Measurements from ENCODE around the gene ACTBL2.

ACTBL2 gene

DNA sequence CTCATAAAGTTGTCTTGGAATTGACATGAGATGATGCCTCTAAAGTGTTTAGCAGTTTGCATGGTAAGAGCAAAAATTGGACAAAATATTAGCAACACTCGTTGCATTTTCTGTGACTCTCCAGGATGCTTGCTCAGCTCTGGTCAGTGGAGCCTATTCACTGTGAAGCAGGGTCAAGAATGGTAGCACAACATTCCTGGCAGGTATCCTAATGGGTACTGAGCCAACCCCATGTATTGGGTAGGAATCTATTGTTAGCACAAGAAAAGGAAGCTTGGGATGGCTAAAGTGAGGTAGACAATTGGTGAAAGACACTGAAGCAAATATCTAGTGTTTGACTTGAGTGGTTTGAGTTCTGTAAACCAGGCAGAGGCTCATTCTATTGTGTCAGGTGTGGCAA, 10.4 kb upstream of the ACTBL2 start:
- Histone ChIP-seq H3K4me3 (ENCODE audit: extremely low read depth, insufficient read depth, low read length, poor library complexity, severe bottlenecking) (no peak overlapping the region), H3K9me3 (ENCODE audit: control insufficient read depth, low read length) (no peaks in the 10 kb centered on the region), H3K4me1 (ENCODE audit: control insufficient read depth, insufficient read depth, low read length, poor library complexity, severe bottlenecking) (peaks cover 40% of the 10 kb centered on the region), H3K27ac (ENCODE audit: low read depth, low read length, severe bottlenecking) (no peak overlapping the region), H3K36me3 (ENCODE audit: control insufficient read depth, insufficient read depth, low read length) (no peaks in the 10 kb centered on the region)
- 92 to 100% methylated on average over 1 of the region's 1 CpG for WGBS, 2 experiments (ENCODE audit: insufficient coverage in 2 of 2)

GRCh38 chr5:57492632-57493031, 10.0 kb upstream of the ACTBL2 start:
- H3K9me3 ChIP-seq (ENCODE audit: control insufficient read depth, low read length), result no peaks in the 10 kb centered on the region
- 71% methylated on average over 1 of the region's 3 CpGs; no CpG with 5 or more reads in 1 of the 2 experiments for WGBS, 2 experiments (ENCODE audit: insufficient coverage in 2 of 2)
- peaks cover 44% of the 10 kb centered on the region for H3K4me1 ChIP-seq (ENCODE audit: control insufficient read depth, insufficient read depth, low read length, poor library complexity, severe bottlenecking)
- H3K4me3 ChIP-seq (ENCODE audit: extremely low read depth, insufficient read depth, low read length, poor library complexity, severe bottlenecking), result no peak overlapping the region
- H3K36me3 ChIP-seq (ENCODE audit: control insufficient read depth, insufficient read depth, low read length), result no peaks in the 10 kb centered on the region
- no peak overlapping the region for H3K27ac ChIP-seq (ENCODE audit: low read depth, low read length, severe bottlenecking)

DNA sequence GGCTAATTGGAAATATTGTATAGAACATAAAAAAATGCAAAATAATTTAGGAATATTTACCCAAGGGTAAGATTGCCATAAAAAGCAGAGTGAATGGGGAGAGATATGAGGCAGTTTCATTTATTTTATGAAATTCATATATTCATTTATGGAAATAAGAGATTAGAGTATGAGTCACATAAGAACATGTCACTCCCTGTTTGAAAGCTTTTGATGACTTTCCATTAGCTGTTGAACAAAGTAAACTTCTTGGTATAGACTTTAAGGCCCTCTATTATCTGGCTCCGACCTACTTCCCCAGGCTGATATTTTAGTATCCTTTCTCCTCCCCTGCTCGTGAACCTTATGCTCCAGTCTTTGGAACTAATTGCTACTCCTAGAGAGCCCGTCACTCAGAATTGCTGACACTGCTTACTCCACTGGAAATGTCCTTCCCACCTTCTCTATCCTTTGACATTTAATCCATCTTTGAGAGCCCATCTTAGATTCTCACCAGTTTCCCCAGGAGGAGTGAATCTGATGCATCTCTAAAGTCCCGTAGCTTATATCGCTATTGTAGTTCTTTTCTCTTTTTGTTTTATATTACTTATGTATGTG, 8.9 kb upstream of the ACTBL2 start:
- H3K4me3 ChIP-seq (ENCODE audit: extremely low read depth, insufficient read depth, low read length, poor library complexity, severe bottlenecking), result no peak overlapping the region
- peaks cover 46% of the 10 kb centered on the region for H3K4me1 ChIP-seq (ENCODE audit: control insufficient read depth, insufficient read depth, low read length, poor library complexity, severe bottlenecking)
- no peaks in the 10 kb centered on the region for H3K36me3 ChIP-seq (ENCODE audit: control insufficient read depth, insufficient read depth, low read length)
- H3K27ac ChIP-seq (ENCODE audit: low read depth, low read length, severe bottlenecking), result no peak overlapping the region
- no peaks in the 10 kb centered on the region for H3K9me3 ChIP-seq (ENCODE audit: control insufficient read depth, low read length)
- WGBS, 2 experiments (ENCODE audit: insufficient coverage in 2 of 2), result 89 to 92% methylated on average over 3 of the region's 5 CpGs

- WGBS, 2 experiments (ENCODE audit: insufficient coverage in 2 of 2), result 68 to 77% methylated on average over 6 to 7 of the region's 9 CpGs
- Histone ChIP-seq H3K4me1 (ENCODE audit: control insufficient read depth, insufficient read depth, low read length, poor library complexity, severe bottlenecking) (peaks cover 26% of the 10 kb centered on the region), H3K9me3 (ENCODE audit: control insufficient read depth, low read length) (no peaks in the 10 kb centered on the region), H3K27ac (ENCODE audit: low read depth, low read length, severe bottlenecking) (peak overlapping the region; percentile 86), H3K36me3 (ENCODE audit: control insufficient read depth, insufficient read depth, low read length) (no peaks in the 10 kb centered on the region), H3K4me3 (ENCODE audit: extremely low read depth, insufficient read depth, low read length, poor library complexity, severe bottlenecking) (no peak overlapping the region)
Observed at GRCh38 chr5:57488215-57488955, 5.8 kb upstream of the ACTBL2 start.

- H3K4me1 ChIP-seq (ENCODE audit: control insufficient read depth, insufficient read depth, low read length, poor library complexity, severe bottlenecking), result peaks cover 21% of the 10 kb centered on the region
- H3K4me3 ChIP-seq (ENCODE audit: extremely low read depth, insufficient read depth, low read length, poor library complexity, severe bottlenecking), result no peak overlapping the region
- H3K36me3 ChIP-seq (ENCODE audit: control insufficient read depth, insufficient read depth, low read length), result no peaks in the 10 kb centered on the region
- WGBS, 2 experiments (ENCODE audit: insufficient coverage in 2 of 2), result 80 to 96% methylated on average over 2 to 3 of the region's 4 CpGs
- H3K27ac ChIP-seq (ENCODE audit: low read depth, low read length, severe bottlenecking), result no peak overlapping the region
- H3K9me3 ChIP-seq (ENCODE audit: control insufficient read depth, low read length), result no peaks in the 10 kb centered on the region
Observed at GRCh38 chr5:57486027-57486602, 3.5 kb upstream of the ACTBL2 start.

GRCh38 chr5:57478826-57479225, 3.8 kb downstream of the ACTBL2 start:
- Histone ChIP-seq H3K36me3 (ENCODE audit: control insufficient read depth, insufficient read depth, low read length) (no peaks in the 10 kb centered on the region), H3K9me3 (ENCODE audit: control insufficient read depth, low read length) (no peaks in the 10 kb centered on the region), H3K27ac (ENCODE audit: low read depth, low read length, severe bottlenecking) (no peak overlapping the region), H3K4me3 (ENCODE audit: extremely low read depth, insufficient read depth, low read length, poor library complexity, severe bottlenecking) (no peak overlapping the region), H3K4me1 (ENCODE audit: control insufficient read depth, insufficient read depth, low read length, poor library complexity, severe bottlenecking) (no peaks in the 10 kb centered on the region)
- WGBS, 2 experiments (ENCODE audit: insufficient coverage in 2 of 2), result 100% methylated on average over 1 of the region's 1 CpG

DNA sequence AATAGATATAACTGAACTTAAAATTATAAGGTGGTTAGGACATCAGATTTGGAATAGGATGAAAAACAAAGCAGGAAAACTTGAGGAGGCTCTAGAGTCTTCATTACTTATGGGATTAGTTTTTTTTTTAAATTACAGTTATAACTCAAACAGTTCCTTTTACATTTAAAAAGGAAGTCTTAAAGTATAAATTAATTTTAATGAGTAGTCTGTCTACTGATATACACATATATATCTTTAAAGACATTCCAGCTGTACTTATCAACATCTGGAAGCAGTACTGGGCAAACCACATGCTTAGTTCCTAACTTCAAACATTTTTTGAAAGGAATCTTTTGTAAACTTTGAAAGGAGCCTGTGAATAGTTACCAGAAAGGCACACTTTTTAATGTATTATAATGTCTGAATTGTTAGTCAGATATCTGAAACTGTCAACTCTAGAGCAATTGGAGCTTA, 6.0 kb downstream of the ACTBL2 start:
- H3K36me3 ChIP-seq (ENCODE audit: control insufficient read depth, insufficient read depth, low read length), result no peaks in the 10 kb centered on the region
- no peak overlapping the region for H3K27ac ChIP-seq (ENCODE audit: low read depth, low read length, severe bottlenecking)
- H3K9me3 ChIP-seq (ENCODE audit: control insufficient read depth, low read length), result no peaks in the 10 kb centered on the region
- H3K4me3 ChIP-seq (ENCODE audit: extremely low read depth, insufficient read depth, low read length, poor library complexity, severe bottlenecking), result no peak overlapping the region
- H3K4me1 ChIP-seq (ENCODE audit: control insufficient read depth, insufficient read depth, low read length, poor library complexity, severe bottlenecking), result no peaks in the 10 kb centered on the region

DNA sequence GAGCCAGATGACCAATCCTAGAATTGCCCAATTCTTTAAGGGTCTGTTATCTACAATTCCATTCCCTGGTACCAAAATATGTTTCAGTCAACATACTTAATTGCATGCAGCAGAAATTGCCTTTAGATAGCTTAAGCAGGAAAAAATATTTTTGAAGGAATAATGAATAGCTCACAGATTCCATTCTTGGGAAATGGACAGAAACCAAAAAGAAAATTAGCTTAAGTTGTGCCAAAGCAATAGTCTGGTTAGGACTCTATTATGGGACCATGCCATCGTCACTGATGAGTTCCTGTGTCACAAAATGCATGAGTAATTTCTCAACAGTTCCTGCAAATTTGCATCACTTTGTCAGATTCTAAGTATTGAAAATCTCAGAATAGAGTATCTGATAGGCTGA, 12.3 kb downstream of the ACTBL2 start:
- Histone ChIP-seq H3K4me3 (ENCODE audit: extremely low read depth, insufficient read depth, low read length, poor library complexity, severe bottlenecking) (no peak overlapping the region), H3K27ac (ENCODE audit: low read depth, low read length, severe bottlenecking) (no peak overlapping the region), H3K4me1 (ENCODE audit: control insufficient read depth, insufficient read depth, low read length, poor library complexity, severe bottlenecking) (no peaks in the 10 kb centered on the region), H3K9me3 (ENCODE audit: control insufficient read depth, low read length) (no peaks in the 10 kb centered on the region), H3K36me3 (ENCODE audit: control insufficient read depth, insufficient read depth, low read length) (no peaks in the 10 kb centered on the region)
- WGBS, 2 experiments (ENCODE audit: insufficient coverage in 2 of 2), result 88% methylated on average over 1 of the region's 1 CpG; no CpG with 5 or more reads in 1 of the 2 experiments

DNA sequence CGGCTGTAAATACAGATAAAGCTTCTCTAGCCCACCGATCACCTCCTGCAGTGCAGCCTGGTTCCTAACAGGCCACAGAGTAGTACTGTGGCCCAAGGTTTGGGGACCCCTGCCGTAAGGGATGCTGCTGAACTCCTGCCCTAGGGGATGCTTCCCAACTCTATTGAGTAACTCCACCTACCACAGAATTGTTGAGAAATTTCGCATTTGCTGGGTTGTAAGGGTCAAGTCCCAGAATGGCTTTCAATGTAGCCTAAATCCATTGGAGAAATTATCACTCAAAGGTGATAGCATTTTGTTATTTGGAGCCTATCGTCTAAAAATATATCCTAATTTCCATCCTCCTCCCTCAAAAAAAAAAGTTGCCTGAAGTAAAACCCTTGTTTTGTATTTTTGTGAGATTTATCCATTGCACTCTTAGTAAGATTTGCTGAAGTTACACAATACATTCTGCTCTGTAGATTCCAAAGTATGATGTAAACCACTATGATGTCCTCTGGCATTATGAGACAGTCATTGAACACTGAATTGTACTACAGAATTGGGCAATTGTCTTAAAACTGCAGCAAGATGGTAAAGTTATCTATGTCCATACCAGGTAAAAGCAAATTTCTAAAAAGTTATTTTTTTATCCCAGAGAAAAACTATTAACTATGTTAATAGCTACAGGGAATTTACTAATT, 14.0 kb downstream of the ACTBL2 start:
- Histone ChIP-seq H3K4me3 (ENCODE audit: extremely low read depth, insufficient read depth, low read length, poor library complexity, severe bottlenecking) (no peak overlapping the region), H3K9me3 (ENCODE audit: control insufficient read depth, low read length) (no peaks in the 10 kb centered on the region), H3K27ac (ENCODE audit: low read depth, low read length, severe bottlenecking) (no peak overlapping the region), H3K36me3 (ENCODE audit: control insufficient read depth, insufficient read depth, low read length) (no peaks in the 10 kb centered on the region), H3K4me1 (ENCODE audit: control insufficient read depth, insufficient read depth, low read length, poor library complexity, severe bottlenecking) (no peaks in the 10 kb centered on the region)
- WGBS, 2 experiments (ENCODE audit: insufficient coverage in 2 of 2), result 100% methylated on average over 2 of the region's 5 CpGs

DNA sequence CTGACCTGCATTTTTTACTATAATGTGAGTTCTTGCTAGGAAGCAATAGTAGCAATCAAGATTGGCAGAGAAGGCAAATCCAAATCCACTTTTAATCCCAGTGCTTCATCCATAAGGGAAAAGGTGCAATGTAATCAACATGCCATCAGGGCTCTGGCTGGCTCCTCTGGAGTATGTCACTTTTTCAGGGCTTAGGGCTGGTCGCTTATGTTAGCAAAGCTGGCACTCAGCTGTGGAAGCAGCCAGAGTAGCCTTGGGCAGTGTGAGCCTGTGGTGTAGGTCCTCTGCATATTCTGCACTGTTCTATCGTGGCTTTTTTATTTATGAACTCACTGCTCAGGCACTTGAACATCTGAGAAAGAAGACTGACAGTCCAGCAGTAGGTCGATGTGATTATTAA, 16.1 kb downstream of the ACTBL2 start:
- H3K4me1 ChIP-seq (ENCODE audit: control insufficient read depth, insufficient read depth, low read length, poor library complexity, severe bottlenecking), result no peaks in the 10 kb centered on the region
- no peak overlapping the region for H3K4me3 ChIP-seq (ENCODE audit: extremely low read depth, insufficient read depth, low read length, poor library complexity, severe bottlenecking)
- H3K27ac ChIP-seq (ENCODE audit: low read depth, low read length, severe bottlenecking), result no peak overlapping the region
- 79 to 83% methylated on average over 1 to 3 of the region's 3 CpGs for WGBS, 2 experiments (ENCODE audit: insufficient coverage in 2 of 2)
- no peaks in the 10 kb centered on the region for H3K9me3 ChIP-seq (ENCODE audit: control insufficient read depth, low read length)
- H3K36me3 ChIP-seq (ENCODE audit: control insufficient read depth, insufficient read depth, low read length), result no peaks in the 10 kb centered on the region
